GM21529 (cell line): ENCODE results near the gene TMEM139.
"Not testable (repeated sequence)": the region's sequence is repeated elsewhere in the genome, so short reads cannot be mapped to it uniquely, and the experiment has no call there.

Source experiments
- ATAC-seq: cut with Tn5 transposase; IDR thresholded peaks from one replicate; pipeline ENCODE4 v1.9.1; 2021; ENCODE audit not compliant: unreplicated experiment

TMEM139 gene

GRCh38 chr7:143287935-143288826, 3.4 kb downstream of the TMEM139 start, which contains the start of gene CASP2:
Gene CASP2 (plus strand): TSS chr7:143288351. CDS start chr7:143288456, 105 bp downstream.
- peak; percentile 82 for ATAC-seq

GRCh38 chr7:143288836-143289235, 4.1 kb downstream of the TMEM139 start:
- no peak for ATAC-seq

- no peak for ATAC-seq
These were observed 4.7 kb downstream of the TMEM139 start for GRCh38 chr7:143289421-143289820.

GRCh38 chr7:143289888-143290287, 5.1 kb downstream of the TMEM139 start:
- ATAC-seq: not testable (repeated sequence)

GRCh38 chr7:143290293-143290692, 5.5 kb downstream of the TMEM139 start:
- ATAC-seq: no peak

GRCh38 chr7:143292876-143293275, 8.1 kb downstream of the TMEM139 start:
- no peak for ATAC-seq

GRCh38 chr7:143295870-143296269, 11.1 kb downstream of the TMEM139 start:
- no peak for ATAC-seq

- no peak for ATAC-seq
These were observed 11.9 kb downstream of the TMEM139 start for GRCh38 chr7:143296686-143297085.

- no peak for ATAC-seq
These were observed 14.6 kb downstream of the TMEM139 start for GRCh38 chr7:143299346-143299745.

- ATAC-seq: no peak
These were observed 15.1 kb downstream of the TMEM139 start for GRCh38 chr7:143299840-143300239.

- no peak for ATAC-seq
These were observed 16.5 kb downstream of the TMEM139 start for GRCh38 chr7:143300959-143301935.

GRCh38 chr7:143303733-143304132, 19.0 kb downstream of the TMEM139 start:
- no peak for ATAC-seq

GRCh38 chr7:143304938-143305337, 20.2 kb downstream of the TMEM139 start:
- no peak for ATAC-seq

GRCh38 chr7:143305423-143306070, 20.8 kb downstream of the TMEM139 start:
- ATAC-seq: no peak

GRCh38 chr7:143308632-143309031, 23.9 kb downstream of the TMEM139 start:
- no peak for ATAC-seq

- ATAC-seq: no peak
These were observed 29.4 kb downstream of the TMEM139 start for GRCh38 chr7:143314127-143314526.

- ATAC-seq: no peak
These were observed 31.0 kb downstream of the TMEM139 start, which contains the start of gene CLCN1 for GRCh38 chr7:143315776-143316175. Gene CLCN1 (plus strand): TSS chr7:143316111. CDS start chr7:143316213, 102 bp downstream.

- no peak for ATAC-seq
These were observed 31.7 kb downstream of the TMEM139 start for GRCh38 chr7:143316492-143316891.

GRCh38 chr7:143318661-143319060, 33.9 kb downstream of the TMEM139 start:
- no peak for ATAC-seq

GRCh38 chr7:143320620-143321019, 35.9 kb downstream of the TMEM139 start:
- no peak for ATAC-seq

GRCh38 chr7:143321242-143321641, 36.5 kb downstream of the TMEM139 start:
- ATAC-seq: no peak
